ENCODE results near the gene SLC37A2. TPM values are rescaled to one million over a fixed set of nuclear protein-coding genes. Genes with fewer than 3 reads are reported as not detected.

The SLC37A2 gene
- total RNA-seq, 1 experiment from 2014 or later, result 2.2 TPM

DNA sequence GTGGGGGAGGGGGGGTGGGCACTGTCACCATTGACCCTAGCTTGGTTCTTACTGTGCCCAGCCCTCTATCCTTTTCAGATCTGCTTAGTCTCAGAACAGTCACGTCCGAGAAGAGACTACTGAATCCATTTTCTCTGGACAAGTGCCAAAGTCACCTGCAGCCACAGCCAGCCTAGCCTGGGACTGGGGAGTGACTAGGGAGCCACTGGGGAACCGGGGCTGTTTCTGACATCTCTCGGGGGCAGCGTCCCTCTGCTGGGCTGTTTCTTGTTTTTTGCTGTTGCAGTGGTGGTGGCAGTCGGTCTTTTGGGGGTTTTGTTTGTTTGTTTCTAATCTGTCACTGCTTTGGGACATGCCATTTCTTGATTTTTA, 8.7 kb downstream of the SLC37A2 start (continued):
- TF ChIP-seq, protein P1, sequence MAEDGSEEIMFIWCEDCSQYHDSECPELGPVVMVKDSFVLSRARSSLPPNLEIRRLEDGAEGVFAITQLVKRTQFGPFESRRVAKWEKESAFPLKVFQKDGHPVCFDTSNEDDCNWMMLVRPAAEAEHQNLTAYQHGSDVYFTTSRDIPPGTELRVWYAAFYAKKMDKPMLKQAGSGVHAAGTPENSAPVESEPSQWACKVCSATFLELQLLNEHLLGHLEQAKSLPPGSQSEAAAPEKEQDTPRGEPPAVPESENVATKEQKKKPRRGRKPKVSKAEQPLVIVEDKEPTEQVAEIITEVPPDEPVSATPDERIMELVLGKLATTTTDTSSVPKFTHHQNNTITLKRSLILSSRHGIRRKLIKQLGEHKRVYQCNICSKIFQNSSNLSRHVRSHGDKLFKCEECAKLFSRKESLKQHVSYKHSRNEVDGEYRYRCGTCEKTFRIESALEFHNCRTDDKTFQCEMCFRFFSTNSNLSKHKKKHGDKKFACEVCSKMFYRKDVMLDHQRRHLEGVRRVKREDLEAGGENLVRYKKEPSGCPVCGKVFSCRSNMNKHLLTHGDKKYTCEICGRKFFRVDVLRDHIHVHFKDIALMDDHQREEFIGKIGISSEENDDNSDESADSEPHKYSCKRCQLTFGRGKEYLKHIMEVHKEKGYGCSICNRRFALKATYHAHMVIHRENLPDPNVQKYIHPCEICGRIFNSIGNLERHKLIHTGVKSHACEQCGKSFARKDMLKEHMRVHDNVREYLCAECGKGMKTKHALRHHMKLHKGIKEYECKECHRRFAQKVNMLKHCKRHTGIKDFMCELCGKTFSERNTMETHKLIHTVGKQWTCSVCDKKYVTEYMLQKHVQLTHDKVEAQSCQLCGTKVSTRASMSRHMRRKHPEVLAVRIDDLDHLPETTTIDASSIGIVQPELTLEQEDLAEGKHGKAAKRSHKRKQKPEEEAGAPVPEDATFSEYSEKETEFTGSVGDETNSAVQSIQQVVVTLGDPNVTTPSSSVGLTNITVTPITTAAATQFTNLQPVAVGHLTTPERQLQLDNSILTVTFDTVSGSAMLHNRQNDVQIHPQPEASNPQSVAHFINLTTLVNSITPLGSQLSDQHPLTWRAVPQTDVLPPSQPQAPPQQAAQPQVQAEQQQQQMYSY (CRISPR knock-in tag; IDR thresholded peaks at IDR 0.05), result no peak
- TF ChIP-seq CBFB (CRISPR knock-in tag; IDR thresholded peaks at IDR 0.05; ENCODE audit: low read depth) (no peak), ZNF671 (CRISPR knock-in tag; IDR thresholded peaks at IDR 0.05) (no peak), ZNF416 (CRISPR knock-in tag; IDR thresholded peaks at IDR 0.05) (no peak), ZNF219 (CRISPR knock-in tag; IDR thresholded peaks at IDR 0.05; ENCODE audit: borderline replicate concordance) (no peak), NFE2L1 (CRISPR knock-in tag; IDR thresholded peaks at IDR 0.05) (no peak), GRHL2 (CRISPR knock-in tag; IDR thresholded peaks at IDR 0.05; ENCODE audit: insufficient replicate concordance, severe bottlenecking) (no peak)
- TF ChIP-seq, protein P2, sequence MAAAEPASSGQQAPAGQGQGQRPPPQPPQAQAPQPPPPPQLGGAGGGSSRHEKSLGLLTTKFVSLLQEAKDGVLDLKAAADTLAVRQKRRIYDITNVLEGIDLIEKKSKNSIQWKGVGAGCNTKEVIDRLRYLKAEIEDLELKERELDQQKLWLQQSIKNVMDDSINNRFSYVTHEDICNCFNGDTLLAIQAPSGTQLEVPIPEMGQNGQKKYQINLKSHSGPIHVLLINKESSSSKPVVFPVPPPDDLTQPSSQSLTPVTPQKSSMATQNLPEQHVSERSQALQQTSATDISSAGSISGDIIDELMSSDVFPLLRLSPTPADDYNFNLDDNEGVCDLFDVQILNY (CRISPR knock-in tag; IDR thresholded peaks at IDR 0.05), result no peak
- TF ChIP-seq, protein P3, sequence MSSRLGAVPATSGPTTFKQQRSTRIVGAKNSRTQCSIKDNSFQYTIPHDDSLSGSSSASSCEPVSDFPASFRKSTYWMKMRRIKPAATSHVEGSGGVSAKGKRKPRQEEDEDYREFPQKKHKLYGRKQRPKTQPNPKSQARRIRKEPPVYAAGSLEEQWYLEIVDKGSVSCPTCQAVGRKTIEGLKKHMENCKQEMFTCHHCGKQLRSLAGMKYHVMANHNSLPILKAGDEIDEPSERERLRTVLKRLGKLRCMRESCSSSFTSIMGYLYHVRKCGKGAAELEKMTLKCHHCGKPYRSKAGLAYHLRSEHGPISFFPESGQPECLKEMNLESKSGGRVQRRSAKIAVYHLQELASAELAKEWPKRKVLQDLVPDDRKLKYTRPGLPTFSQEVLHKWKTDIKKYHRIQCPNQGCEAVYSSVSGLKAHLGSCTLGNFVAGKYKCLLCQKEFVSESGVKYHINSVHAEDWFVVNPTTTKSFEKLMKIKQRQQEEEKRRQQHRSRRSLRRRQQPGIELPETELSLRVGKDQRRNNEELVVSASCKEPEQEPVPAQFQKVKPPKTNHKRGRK (CRISPR knock-in tag; IDR thresholded peaks at IDR 0.05; ENCODE audit: borderline replicate concordance), result no peak

DNA sequence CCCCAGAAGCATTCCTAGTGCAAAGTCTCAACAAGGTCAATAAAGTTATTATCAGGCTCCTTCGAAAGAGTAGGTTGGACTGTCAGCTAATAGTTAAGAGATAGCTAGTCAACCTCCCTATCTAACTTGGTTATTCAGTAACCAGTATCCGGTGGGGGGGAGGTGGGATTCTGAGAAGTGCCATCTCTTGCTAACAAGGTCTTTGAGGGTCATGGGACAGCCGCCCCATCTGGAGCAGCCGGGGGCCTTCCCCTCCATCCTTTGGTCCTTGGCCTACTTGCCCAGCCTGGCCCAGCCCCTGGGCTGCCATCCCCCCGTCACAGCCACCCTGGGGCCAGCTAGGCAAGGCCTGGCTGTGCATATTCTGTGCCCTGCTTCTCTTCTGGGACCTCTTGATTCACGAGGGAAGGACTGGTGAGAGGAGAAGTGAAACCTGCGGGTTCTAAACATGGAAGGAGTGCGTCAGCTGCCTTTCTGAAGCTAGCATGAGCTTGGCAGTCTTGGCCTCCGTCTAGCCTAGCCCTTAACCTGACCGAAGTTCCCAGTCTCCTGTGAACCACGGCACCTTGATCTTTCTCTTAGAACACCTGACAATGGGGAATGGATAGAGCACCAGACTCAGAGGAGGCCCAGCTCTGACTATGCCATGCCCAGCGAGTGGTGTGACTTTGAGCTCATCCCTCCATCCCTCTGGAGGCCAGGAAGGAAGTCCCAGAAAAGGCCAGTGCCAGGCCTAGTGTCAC, 9.3 kb downstream of the SLC37A2 start:
- DNase-seq (ENCODE audit: low spot score) (no peak), ATAC-seq (no peak)
- Mint-ChIP-seq H3K4me1 (peaks cover 16% of the 10 kb centered on the region), H3K27ac (no peak overlapping the region), H3K27me3 (ENCODE audit: low read depth) (no peaks in the 10 kb centered on the region; the same call in 1 of the 2 replicates), H3K9me3 (no peaks in the 10 kb centered on the region), H3K4me3 (no peak overlapping the region), H3K36me3 (no peaks in the 10 kb centered on the region)
- ChIA-PET CTCF (interaction anchor here (0.7 to 3.0 kb wide), 3 partner anchors 11 to 19 kb away, joined by 3 to 14 read pairs (median 5); no protein-coding TSS in a partner anchor), POLR2A (interaction anchor here (0.6 kb wide), 1 partner anchor 1371 kb away, joined by 3 read pairs; no protein-coding TSS in a partner anchor)
- no peak for TF ChIP-seq ZNF219 (CRISPR knock-in tag; IDR thresholded peaks at IDR 0.05; ENCODE audit: borderline replicate concordance)
- TF ChIP-seq, protein P4, sequence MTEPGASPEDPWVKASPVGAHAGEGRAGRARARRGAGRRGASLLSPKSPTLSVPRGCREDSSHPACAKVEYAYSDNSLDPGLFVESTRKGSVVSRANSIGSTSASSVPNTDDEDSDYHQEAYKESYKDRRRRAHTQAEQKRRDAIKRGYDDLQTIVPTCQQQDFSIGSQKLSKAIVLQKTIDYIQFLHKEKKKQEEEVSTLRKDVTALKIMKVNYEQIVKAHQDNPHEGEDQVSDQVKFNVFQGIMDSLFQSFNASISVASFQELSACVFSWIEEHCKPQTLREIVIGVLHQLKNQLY (CRISPR knock-in tag; IDR thresholded peaks at IDR 0.05), result no peak
- no peak for TF ChIP-seq ZNF396 (CRISPR knock-in tag; IDR thresholded peaks at IDR 0.05; ENCODE audit: borderline replicate concordance)
- TF ChIP-seq, protein P5, sequence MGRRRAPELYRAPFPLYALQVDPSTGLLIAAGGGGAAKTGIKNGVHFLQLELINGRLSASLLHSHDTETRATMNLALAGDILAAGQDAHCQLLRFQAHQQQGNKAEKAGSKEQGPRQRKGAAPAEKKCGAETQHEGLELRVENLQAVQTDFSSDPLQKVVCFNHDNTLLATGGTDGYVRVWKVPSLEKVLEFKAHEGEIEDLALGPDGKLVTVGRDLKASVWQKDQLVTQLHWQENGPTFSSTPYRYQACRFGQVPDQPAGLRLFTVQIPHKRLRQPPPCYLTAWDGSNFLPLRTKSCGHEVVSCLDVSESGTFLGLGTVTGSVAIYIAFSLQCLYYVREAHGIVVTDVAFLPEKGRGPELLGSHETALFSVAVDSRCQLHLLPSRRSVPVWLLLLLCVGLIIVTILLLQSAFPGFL (CRISPR knock-in tag; IDR thresholded peaks at IDR 0.05; ENCODE audit: borderline replicate concordance), result no peak
- TF ChIP-seq ZBTB21 (CRISPR knock-in tag; IDR thresholded peaks at IDR 0.05; ENCODE audit: borderline replicate concordance), result no peak
- TF ChIP-seq SOX15 (CRISPR knock-in tag; IDR thresholded peaks at IDR 0.05), result no peak
- TF ChIP-seq ZNF263 (CRISPR knock-in tag; IDR thresholded peaks at IDR 0.05; ENCODE audit: low read depth), result no peak
- no peak for TF ChIP-seq TP53 (CRISPR knock-in tag; IDR thresholded peaks at IDR 0.05)
- TF ChIP-seq, protein P6, sequence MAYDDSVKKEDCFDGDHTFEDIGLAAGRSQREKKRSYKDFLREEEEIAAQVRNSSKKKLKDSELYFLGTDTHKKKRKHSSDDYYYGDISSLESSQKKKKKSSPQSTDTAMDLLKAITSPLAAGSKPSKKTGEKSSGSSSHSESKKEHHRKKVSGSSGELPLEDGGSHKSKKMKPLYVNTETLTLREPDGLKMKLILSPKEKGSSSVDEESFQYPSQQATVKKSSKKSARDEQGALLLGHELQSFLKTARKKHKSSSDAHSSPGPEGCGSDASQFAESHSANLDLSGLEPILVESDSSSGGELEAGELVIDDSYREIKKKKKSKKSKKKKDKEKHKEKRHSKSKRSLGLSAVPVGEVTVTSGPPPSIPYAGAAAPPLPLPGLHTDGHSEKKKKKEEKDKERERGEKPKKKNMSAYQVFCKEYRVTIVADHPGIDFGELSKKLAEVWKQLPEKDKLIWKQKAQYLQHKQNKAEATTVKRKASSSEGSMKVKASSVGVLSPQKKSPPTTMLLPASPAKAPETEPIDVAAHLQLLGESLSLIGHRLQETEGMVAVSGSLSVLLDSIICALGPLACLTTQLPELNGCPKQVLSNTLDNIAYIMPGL (CRISPR knock-in tag; IDR thresholded peaks at IDR 0.05), result no peak
- TF ChIP-seq, protein P7, sequence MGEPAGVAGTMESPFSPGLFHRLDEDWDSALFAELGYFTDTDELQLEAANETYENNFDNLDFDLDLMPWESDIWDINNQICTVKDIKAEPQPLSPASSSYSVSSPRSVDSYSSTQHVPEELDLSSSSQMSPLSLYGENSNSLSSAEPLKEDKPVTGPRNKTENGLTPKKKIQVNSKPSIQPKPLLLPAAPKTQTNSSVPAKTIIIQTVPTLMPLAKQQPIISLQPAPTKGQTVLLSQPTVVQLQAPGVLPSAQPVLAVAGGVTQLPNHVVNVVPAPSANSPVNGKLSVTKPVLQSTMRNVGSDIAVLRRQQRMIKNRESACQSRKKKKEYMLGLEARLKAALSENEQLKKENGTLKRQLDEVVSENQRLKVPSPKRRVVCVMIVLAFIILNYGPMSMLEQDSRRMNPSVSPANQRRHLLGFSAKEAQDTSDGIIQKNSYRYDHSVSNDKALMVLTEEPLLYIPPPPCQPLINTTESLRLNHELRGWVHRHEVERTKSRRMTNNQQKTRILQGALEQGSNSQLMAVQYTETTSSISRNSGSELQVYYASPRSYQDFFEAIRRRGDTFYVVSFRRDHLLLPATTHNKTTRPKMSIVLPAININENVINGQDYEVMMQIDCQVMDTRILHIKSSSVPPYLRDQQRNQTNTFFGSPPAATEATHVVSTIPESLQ (CRISPR knock-in tag; IDR thresholded peaks at IDR 0.05), result no peak
- TF ChIP-seq, protein P8, sequence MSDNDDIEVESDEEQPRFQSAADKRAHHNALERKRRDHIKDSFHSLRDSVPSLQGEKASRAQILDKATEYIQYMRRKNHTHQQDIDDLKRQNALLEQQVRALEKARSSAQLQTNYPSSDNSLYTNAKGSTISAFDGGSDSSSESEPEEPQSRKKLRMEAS (CRISPR knock-in tag; IDR thresholded peaks at IDR 0.05), result no peak
- no peak for TF ChIP-seq SMAD3 (CRISPR knock-in tag; IDR thresholded peaks at IDR 0.05; ENCODE audit: borderline replicate concordance)
- no peak for TF ChIP-seq GABPB1 (CRISPR knock-in tag; IDR thresholded peaks at IDR 0.05)

Measured in WTC11 (cell line).